Chondrocyte (in vitro differentiated cells): ENCODE data around the gene JPH2. TPM values are rescaled to one million over a fixed set of nuclear protein-coding genes. Genes with fewer than 3 reads are reported as not detected.

Experiments
- DNase-seq: peaks from one replicate; pipeline ENCODE4 v3.0.0; 2021; ENCODE audit warnings: mixed read lengths, low spot score
- H3K27ac Mint-ChIP-seq: one replicate; pipeline ENCODE4 v1.8.0; 2021; ENCODE audit warnings: mild to moderate bottlenecking, moderate library complexity, mixed read lengths; ENCODE audit not compliant: unreplicated experiment
- H3K27me3 Mint-ChIP-seq: 2 replicates; pipeline ENCODE4 v1.8.0; 2021; ENCODE audit warnings: low read depth, mixed read lengths
- H3K36me3 Mint-ChIP-seq: 2 replicates; pipeline ENCODE4 v1.8.0; 2021; ENCODE audit warnings: low read depth, mixed read lengths
- H3K4me1 Mint-ChIP-seq: 2 replicates; pipeline ENCODE4 v1.8.0; 2021; ENCODE audit warnings: low read depth, mild to moderate bottlenecking, mixed read lengths
- H3K4me3 Mint-ChIP-seq: one replicate; pipeline ENCODE4 v1.8.0; 2021; ENCODE audit warnings: mild to moderate bottlenecking, moderate library complexity, mixed read lengths; ENCODE audit not compliant: unreplicated experiment
- H3K9me3 Mint-ChIP-seq: 2 replicates; pipeline ENCODE4 v1.8.0; 2021; ENCODE audit warnings: low read depth, mixed read lengths
- total RNA-seq: library from RNA; stranded (reverse); gene quantifications from 3 replicates; pipeline ENCODE4 v1.2.1, GENCODE V29; 2021
- TF ChIP-seq, protein P1 (sequence below): fragments of 200-600 bp; sonication (generic); IDR thresholded peaks from 2 replicates; pipeline ENCODE4 v1.5.0; 2021; ENCODE audit warnings: antibody characterized with exemption, mild to moderate bottlenecking, moderate library complexity

The JPH2 gene
- total RNA-seq, 1 donor from 2014 or later = 75.9 TPM

DNA sequence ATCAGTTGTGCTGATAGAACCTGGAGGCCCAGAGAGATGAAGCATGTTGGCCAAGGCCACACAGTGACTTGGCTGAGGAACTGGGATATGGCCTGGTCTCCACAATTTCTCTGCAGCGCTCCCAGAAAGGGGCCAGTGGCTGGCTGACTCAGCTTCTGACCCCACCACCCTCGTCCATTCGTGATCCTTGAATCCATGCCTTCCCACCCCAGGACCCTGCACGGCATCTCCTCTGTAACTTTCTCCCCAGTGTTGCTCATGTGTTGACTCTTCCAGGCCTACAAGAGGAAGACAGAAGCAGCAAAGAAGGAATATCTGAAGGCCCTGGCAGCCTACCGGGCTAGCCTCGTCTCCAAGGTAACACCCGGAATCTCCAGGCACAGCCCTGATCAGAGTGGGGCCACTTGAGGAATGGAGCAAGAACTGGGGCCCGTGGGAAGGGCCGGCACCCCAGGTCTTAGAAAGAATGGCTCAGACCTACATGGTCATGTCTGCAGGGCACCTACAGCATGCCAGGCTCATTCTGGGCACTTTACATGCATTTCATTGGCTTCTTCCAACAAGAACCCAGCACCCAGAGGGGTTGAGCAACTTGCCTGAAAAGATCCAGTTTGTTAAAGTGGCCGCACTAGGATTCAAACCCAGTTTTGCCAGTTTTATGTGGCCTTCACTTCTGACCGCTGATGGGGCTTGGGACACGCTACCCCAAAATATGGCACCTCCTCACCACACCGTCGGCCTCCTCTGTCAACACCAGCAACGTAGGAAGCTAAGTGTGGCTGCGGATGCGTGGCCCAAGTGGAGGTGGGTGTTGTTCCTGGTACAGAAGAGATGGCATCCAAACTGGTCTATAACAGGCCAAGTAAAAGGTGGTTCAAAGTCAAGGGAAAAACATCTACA is 122.2 kb downstream of the JPH2 start:
- Mint-ChIP-seq H3K4me3 (no peak overlapping the region), H3K9me3 (peaks cover 2% of the 10 kb centered on the region), H3K36me3 (no peaks in the 10 kb centered on the region), H3K27ac (no peak overlapping the region), H3K4me1 (peaks cover 4% of the 10 kb centered on the region), H3K27me3 (peaks cover 5% of the 10 kb centered on the region)
- TF ChIP-seq, protein P1, sequence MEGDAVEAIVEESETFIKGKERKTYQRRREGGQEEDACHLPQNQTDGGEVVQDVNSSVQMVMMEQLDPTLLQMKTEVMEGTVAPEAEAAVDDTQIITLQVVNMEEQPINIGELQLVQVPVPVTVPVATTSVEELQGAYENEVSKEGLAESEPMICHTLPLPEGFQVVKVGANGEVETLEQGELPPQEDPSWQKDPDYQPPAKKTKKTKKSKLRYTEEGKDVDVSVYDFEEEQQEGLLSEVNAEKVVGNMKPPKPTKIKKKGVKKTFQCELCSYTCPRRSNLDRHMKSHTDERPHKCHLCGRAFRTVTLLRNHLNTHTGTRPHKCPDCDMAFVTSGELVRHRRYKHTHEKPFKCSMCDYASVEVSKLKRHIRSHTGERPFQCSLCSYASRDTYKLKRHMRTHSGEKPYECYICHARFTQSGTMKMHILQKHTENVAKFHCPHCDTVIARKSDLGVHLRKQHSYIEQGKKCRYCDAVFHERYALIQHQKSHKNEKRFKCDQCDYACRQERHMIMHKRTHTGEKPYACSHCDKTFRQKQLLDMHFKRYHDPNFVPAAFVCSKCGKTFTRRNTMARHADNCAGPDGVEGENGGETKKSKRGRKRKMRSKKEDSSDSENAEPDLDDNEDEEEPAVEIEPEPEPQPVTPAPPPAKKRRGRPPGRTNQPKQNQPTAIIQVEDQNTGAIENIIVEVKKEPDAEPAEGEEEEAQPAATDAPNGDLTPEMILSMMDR = no peak
- DNase-seq = no peak

Other genes with a start within 250 kb of the JPH2 start
- gene OSER1, start 23.6 kb upstream of the JPH2 start, total RNA-seq = 30.3 to 33.0 TPM (median 31.5 TPM) in 3 replicates
- gene GDAP1L1, start 60.1 kb upstream of the JPH2 start, total RNA-seq = not detected in 3 replicates
- gene FITM2, start 124.0 kb upstream of the JPH2 start, total RNA-seq = 9.1 to 10.6 TPM (median 10.0 TPM) in 3 replicates
- 0.50 to 0.99 TPM (median 0.51 TPM) in 3 replicates for gene R3HDML, start 149.9 kb upstream of the JPH2 start, total RNA-seq
- not detected in 3 replicates for gene HNF4A, start 168.5 kb upstream of the JPH2 start, total RNA-seq